Jurkat, Clone E6-1 (cell line): ENCODE measurements around the gene VPS52.
"Not testable (repeated sequence)": the region's sequence is repeated elsewhere in the genome, so short reads cannot be mapped to it uniquely, and the experiment has no call there.

Experiments used
- DNase-seq: peaks from one replicate; pipeline ENCODE4 v3.0.0-alpha.2; 2011; ENCODE audit warnings: low read depth, low spot score
- H3K4me3 ChIP-seq: 2 replicates; pipeline ENCODE4 v1.5.1; 2011; ENCODE audit warnings: mild to moderate bottlenecking, low read length, control low read depth, moderate library complexity

Gene VPS52

DNA sequence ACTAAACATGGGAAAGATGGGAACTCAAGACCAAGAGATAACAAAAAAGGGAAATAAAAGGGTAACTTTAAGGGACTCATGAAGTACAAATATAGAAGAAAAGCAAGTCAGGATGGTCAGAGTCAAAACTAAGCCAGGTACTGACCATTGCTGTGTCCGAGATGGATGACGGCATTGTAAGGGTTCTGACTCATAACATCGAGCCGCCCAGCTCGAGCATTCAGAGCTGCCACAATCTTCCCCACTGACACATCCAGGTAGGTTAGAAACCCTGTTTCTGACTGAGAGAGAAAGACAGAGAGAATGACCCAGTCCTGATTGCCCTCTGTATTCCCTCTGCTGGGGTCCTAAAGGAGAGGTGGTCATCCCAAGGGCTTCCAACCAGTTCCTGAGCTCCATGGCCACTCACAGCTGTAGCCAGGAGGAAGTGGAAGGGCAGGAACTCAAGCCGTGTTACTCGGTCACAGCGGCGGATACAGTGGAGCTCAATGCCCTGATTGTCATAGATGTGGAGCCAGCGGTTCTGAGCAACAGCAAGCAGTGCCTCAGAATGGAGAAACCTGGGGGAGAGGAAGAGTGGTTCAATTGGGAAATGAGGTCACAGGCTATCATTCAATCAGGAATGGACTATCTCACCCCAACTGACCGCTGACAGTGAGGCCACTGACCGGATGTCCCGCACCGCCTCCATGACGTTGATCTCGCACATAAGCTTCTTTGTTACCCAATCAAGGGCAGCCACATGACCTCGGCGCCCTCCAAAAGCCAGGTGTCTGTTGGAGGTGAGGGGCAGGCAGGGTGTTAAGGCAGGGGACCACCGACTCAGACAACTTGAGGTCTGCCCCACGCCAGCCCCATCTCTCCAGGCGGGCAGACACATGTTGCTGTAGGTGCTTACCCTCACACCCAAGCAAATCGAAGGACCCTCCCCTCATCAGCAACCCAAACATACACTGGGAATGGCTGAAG is 15.6 kb upstream of the VPS52 start:
- no peak for DNase-seq

DNA sequence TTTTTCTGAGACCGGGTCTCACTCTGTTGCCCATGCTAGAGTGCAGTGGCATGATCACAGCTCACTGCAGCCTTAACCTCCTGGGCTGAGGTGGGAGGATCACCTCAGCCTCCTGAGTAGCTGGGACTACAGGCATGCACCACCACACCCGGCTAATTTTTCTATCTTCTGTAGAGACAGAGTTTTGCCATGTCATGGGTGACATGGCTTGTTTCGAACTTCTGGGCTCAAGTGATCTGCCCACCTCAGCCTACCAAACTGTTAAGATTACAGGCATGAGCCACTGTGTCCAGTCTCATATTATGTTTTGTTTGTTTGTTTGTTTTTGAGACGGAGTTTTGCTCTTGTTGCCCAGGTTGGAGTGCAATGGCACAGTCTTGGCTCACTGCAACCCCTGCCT is 13.5 kb upstream of the VPS52 start:
- not testable (repeated sequence) for H3K4me3 ChIP-seq, DNase-seq

More for the DNA sequence above, 15.6 kb upstream of the VPS52 start:
- H3K4me3 ChIP-seq: no peak overlapping the region

- no peak overlapping the region for H3K4me3 ChIP-seq
- DNase-seq: no peak
These were observed 8.9 kb upstream of the VPS52 start for GRCh38 chr6:33280539-33280938.

DNA sequence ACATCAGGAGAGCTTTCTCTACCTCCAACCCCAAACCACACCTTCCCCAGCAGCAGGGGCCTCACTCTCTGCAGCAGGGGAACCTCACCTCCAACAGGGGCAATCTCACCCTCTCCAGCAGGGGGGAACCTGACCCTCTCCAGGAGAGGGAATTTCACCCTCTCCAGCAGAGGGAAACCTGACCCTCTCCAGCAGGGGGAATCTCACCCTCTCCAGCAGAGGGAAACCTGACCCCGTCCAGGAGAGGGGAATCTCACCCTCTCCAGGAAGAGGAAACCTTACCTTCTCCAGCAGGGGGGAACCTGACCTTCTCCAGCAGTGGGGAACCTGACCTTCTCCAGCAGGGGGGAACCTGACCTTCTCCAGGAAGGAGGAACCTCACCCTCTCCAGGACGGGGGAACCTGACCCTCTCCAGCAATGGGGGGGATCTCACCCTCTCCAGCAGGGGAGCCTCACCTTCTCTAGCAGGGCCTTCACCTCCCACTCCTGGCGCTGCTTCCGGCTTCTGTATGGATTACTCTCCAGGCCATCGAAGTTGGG is 8.4 kb upstream of the VPS52 start:
- peak; percentile 45 for DNase-seq

DNA sequence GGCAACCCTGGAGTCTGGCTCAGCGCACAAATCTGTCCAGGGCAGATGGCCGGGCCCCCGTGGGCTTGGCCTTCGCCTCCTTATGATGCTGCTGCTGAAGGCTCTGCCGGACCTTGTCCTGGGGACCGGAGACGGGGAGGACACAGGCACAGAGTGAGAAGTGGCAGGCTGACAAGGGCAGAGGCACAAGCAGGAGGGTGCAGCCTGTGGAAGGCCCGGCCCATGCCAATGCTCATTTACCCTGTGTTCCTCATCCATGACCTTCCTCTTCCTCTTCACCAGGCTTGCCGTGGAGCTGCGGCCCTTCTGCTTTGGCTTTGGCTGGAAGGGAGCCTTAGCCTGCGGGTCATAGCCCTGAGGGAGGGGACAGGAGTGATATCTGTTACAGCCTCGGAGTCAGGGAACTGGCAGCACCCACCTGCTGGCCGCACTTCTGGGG is 7.6 kb upstream of the VPS52 start:
- no peak overlapping the region for H3K4me3 ChIP-seq
- no peak for DNase-seq

More for the DNA sequence above, 8.4 kb upstream of the VPS52 start:
- no peak overlapping the region for H3K4me3 ChIP-seq

DNA sequence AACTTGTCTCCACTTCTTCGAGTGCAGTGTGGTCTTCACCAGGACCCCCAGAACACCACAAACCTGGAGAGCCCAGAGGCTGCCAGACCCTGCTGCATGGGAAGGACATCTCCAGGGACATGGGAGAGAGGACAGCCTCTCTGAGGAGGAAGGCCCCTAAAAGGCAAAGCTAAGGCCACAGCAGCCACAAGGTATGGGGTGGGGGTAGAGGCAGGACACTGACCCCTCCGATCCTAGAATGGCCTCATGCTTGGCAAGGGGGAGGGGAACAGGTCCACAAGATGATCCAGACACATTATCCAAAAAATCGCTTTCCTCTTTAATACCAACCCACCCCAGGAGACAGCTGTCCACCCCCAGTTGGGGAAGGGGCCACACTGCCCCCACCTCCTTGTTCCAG is 7.1 kb upstream of the VPS52 start:
- no peak overlapping the region for H3K4me3 ChIP-seq
- DNase-seq: no peak

GRCh38 chr6:33278392-33278741 is 6.7 kb upstream of the VPS52 start:
- H3K4me3 ChIP-seq: no peak overlapping the region
- no peak for DNase-seq

DNA sequence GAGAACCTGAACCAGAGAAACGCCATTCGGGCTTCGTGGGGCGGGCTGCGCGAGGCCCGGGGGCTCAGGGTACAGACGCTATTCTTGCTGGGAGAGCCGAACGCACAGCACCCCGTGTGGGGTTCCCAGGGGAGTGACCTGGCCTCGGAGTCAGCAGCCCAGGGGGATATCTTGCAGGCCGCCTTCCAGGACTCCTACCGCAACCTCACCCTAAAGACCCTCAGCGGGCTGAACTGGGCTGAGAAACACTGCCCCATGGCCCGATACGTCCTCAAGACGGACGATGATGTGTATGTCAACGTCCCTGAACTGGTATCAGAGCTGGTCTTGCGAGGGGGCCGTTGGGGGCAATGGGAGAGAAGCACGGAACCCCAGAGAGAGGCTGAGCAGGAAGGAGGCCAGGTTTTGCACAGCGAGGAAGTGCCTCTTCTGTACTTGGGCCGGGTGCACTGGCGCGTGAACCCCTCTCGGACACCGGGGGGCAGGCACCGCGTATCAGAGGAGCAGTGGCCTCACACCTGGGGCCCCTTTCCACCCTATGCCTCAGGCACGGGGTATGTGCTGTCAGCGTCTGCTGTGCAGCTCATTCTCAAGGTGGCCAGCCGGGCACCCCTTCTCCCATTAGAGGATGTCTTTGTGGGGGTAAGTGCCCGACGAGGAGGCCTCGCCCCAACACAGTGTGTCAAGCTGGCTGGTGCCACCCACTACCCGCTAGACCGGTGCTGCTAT is 6.2 kb upstream of the VPS52 start:
- peak overlapping the region; percentile 60 for H3K4me3 ChIP-seq
- no peak for DNase-seq

DNA sequence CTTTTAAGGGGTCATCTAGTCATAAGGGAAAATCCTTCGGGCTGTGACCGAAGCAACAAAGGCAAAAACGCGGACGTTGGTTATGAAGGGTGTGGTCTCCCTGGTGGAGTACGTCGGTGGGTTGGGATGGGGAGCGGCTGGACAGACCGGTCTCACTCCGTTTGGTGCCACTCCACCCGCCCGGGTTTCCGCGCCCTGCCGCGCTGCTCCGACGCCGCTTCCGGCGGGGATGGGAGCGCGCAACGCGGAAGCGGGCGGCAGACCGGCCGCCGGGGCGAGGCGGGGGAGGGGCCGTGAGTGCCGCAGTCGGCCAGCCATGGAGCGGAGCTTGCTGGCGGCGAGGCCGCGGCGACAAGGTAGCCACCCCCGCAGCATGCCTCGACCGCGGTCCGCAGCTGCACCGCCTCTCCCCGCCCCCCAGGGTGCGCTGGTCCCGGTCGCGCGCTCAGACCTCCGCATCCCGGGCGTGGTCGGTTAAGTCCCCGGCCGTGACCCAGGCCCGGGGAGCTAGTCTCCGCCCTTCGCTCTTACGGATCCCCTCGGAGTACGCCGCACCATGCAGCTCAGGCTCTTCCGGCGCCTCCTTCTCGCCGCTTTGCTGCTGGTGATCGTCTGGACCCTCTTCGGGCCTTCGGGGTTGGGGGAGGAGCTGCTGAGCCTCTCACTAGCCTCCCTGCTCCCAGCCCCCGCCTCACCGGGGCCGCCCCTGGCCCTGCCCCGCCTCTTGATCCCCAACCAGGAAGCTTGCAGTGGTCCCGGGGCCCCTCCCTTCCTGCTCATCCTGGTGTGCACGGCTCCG is 5.4 kb upstream of the VPS52 start, which contains the start of gene B3GALT4:
Gene B3GALT4, plus strand, starts transcription at position 260 of the 799 bp plus-strand sequence. Its CDS starts 297 bp downstream, at position 557.
- H3K4me3 ChIP-seq: peak within 1 kb of the TSS; percentile 60
- peak; percentile 44 for DNase-seq

DNA sequence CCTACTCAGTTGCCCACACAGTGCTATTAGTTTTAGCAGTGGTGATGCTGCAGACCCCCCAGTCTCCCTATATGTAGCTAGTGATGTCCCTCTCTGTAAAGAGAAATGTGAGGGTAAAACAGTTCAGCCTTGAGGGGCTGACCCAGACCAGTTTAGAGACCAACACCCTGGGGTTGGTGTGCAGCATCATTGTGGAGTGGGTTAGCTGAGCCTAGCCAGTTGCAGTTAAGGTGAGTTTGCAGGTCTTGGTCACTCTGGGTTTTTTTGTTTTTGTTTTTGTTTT is 4.8 kb upstream of the VPS52 start:
- peak overlapping the region; percentile 60 for H3K4me3 ChIP-seq
- DNase-seq: no peak

- DNase-seq: not testable (repeated sequence)
- H3K4me3 ChIP-seq: peak overlapping the region; percentile 60
These were observed 4.3 kb upstream of the VPS52 start for GRCh38 chr6:33275795-33276580.

GRCh38 chr6:33273924-33274902 is 2.5 kb upstream of the VPS52 start:
- DNase-seq: no peak
- no peak overlapping the region; the same call in 1 of the 2 replicates for H3K4me3 ChIP-seq

DNA sequence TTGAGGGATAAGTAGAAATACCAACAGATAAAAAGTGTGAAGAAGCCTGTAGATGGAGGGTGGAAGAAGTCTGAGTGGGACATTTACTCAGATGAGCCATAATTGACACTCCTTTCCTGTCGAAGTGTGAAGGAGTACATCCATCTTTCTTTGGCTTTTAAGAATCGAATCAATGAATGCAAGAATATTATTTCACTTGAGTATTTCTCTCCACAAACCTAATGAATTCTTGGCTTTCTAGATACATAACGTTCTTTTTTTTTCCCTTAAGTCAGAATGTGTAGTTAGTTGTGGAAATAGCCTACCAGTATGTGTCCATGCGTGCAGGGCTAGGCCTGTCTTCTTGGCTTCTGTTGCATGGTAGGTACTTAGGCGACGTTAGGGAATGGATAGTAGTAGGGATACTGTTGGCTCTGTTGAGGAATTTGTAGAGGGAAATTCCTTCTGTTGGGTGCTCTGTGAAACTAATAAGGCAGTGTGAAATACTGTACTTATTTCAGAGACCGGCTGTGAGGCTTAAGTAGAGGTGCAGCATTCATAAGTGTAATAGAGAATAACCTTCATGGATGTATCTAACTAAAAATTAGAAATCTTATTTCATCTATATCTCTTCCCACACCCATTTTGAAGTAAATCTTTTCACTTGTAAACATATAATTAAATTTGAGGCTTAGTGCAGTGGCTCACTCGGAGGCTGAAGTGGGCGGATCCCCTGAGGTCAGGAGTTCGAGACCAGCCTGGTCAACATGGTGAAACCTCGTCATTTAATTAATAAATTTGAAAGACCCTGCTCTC is 1.6 kb upstream of the VPS52 start:
- DNase-seq: no peak
- peak overlapping the region; percentile 81 for H3K4me3 ChIP-seq

- H3K4me3 ChIP-seq: peak overlapping the region; percentile 81
- no peak for DNase-seq
These were observed 826 bp upstream of the VPS52 start for GRCh38 chr6:33272275-33273128.

GRCh38 chr6:33271117-33271467 is 584 bp downstream of the VPS52 start:
- DNase-seq: no peak
- peak overlapping the region; percentile 81 for H3K4me3 ChIP-seq

GRCh38 chr6:33264015-33264414 is 7.7 kb downstream of the VPS52 start:
- no peak for DNase-seq
- no peak overlapping the region for H3K4me3 ChIP-seq
